CD4-positive, alpha-beta memory T cell (primary cell): ENCODE measurements around the gene SRMS. TPM values are rescaled to one million over a fixed set of nuclear protein-coding genes. Genes with fewer than 3 reads are reported as not detected.
A peak's percentile ranks its signal among the peaks of the same experiment; 100 is the strongest.

Experiments
- CTCF ChIA-PET: fragments of 350-600 bp; sonication (Branson Sonifier 250); formaldehyde crosslinking; loops from one replicate; lab custom pipeline; 2021; ENCODE audit warnings: inconsistent platforms; ENCODE audit not compliant: partially characterized antibody; lab: Charles Lee
- POLR2A ChIA-PET: fragments of 350-600 bp; sonication (Branson Sonifier 250); formaldehyde crosslinking; loops from one replicate; lab custom pipeline; 2021; ENCODE audit not compliant: partially characterized antibody; lab: Charles Lee
- DNase-seq, 5 donors: peaks; one replicate each; pipeline versions ENCODE4 v3.0.0 to v3.0.0-alpha.2; 2020 to 2022; ENCODE audit warnings: mixed read lengths in 1 of 5
- H3K27ac ChIP-seq: one replicate; pipeline ENCODE4 v1.7.0; 2013; ENCODE audit warnings: low read depth, low read length
- H3K27me3 ChIP-seq: 2 replicates; pipeline ENCODE4 v1.7.0; 2013; ENCODE audit warnings: mild to moderate bottlenecking, low read length, moderate library complexity; ENCODE audit not compliant: insufficient read depth
- H3K36me3 ChIP-seq: 2 replicates; pipeline ENCODE4 v1.7.0; 2013; ENCODE audit warnings: mild to moderate bottlenecking, low read length, moderate library complexity; ENCODE audit not compliant: insufficient read depth
- H3K4me1 ChIP-seq: 2 replicates; pipeline ENCODE4 v1.7.0; 2013; ENCODE audit warnings: mild to moderate bottlenecking, low read length, moderate library complexity; ENCODE audit not compliant: insufficient read depth
- H3K4me3 ChIP-seq, 2 donors: one replicate each; pipeline ENCODE4 v1.7.0; 2013; ENCODE audit warnings: low read length in 2 of 2, mild to moderate bottlenecking in 1 of 2
- H3K9me3 ChIP-seq, 2 donors: one replicate each; pipeline ENCODE4 v1.7.0; 2013; ENCODE audit warnings: low read length in 2 of 2, control low read depth in 1 of 2; ENCODE audit not compliant: control insufficient read depth in 1 of 2
- H3K27ac Mint-ChIP-seq, 7 donors: one replicate each; pipeline ENCODE4 v1.8.0; 2020 to 2021; ENCODE audit warnings: mixed read lengths in 7 of 7, mild to moderate bottlenecking in 6 of 7, inconsistent platforms in 3 of 7, moderate library complexity in 3 of 7
- H3K27me3 Mint-ChIP-seq, 2 donors: one replicate each; pipeline ENCODE4 v1.8.0; 2020 to 2021; ENCODE audit warnings: mixed read lengths in 2 of 2
- H3K36me3 Mint-ChIP-seq, 2 donors: one replicate each; pipeline ENCODE4 v1.8.0; 2020 to 2021; ENCODE audit warnings: mixed read lengths in 2 of 2, inconsistent platforms in 1 of 2, mild to moderate bottlenecking in 1 of 2
- H3K4me1 Mint-ChIP-seq, 4 donors: one replicate each; pipeline ENCODE4 v1.8.0; 2020 to 2021; ENCODE audit warnings: mixed read lengths in 4 of 4, mild to moderate bottlenecking in 1 of 4
- H3K4me3 Mint-ChIP-seq, 8 donors: one replicate each; pipeline ENCODE4 v1.8.0; 2020 to 2021; ENCODE audit warnings: mixed read lengths in 8 of 8, mild to moderate bottlenecking in 7 of 8, moderate library complexity in 6 of 8, inconsistent platforms in 3 of 8
- H3K9me3 Mint-ChIP-seq, 8 donors: one replicate each; pipeline ENCODE4 v1.8.0; 2020 to 2021; ENCODE audit warnings: mixed read lengths in 8 of 8, mild to moderate bottlenecking in 5 of 8, inconsistent platforms in 3 of 8, moderate library complexity in 1 of 8
- intact Hi-C: fragments of 100-400 bp; cut with micrococcal nuclease; formaldehyde crosslinking; loops from one replicate; pipeline ENCODE4 v1.15.1; 2023
- polyA plus RNA-seq, 2 donors: library from polyadenylated mRNA; unstranded; fragments of 300-500 nt; fragmentation: Illumina TruSeq; gene quantifications; one replicate each; pipeline ENCODE4 v1.2.3, GENCODE V29; 2021
- total RNA-seq, 2 experiments: library from RNA; stranded (reverse); gene quantifications; one replicate each; pipeline ENCODE4 v1.2.3, GENCODE V29; 2021

The SRMS gene
- total and polyA plus RNA-seq, 4 experiments from 2014 or later: not detected

DNA sequence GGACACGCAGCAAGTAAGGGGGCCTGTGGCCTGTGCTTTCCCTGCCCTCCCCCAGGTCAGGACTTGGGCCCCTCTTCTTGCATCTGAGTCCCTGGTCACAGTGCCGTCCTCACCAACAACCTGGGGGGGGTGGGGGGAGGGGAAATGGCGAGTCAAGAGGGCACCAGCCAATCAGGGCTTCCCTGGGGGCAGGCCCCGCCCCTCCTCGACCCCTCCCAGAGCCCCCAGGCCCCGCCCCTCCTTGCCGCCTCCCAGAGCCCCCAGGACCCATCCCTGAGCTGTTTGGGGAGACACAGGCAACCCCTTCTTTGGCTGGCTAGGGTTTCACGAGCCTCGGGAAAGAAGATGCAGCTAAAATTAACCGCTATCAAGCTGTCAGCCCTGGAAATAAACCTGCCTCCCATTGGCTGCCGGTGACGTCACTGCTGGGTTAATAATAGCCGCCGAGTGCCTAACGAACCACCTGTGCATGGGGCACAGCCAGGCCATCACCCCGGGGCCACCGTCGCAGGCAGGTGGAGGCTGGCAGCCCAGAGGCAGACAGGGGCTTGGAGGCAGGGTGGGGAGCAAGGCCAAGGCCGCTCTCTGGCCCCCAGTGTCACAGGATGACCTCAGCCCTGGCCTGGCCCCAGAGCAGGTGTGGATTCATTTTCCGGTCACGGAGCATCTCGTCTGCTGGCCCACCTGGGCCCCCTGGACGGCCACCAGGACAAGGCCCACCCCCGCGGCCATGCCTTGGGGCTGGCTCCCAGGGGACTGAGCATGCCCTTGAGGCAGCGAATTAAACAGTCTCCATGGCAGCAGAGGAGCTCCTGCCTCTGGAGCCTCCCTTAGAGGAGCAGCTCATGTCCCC lies 45.5 kb downstream of the SRMS start:
- Histone ChIP-seq H3K4me3 (no peak overlapping the region), H3K27ac (no peak overlapping the region), H3K4me1 (peaks cover 9% of the 10 kb centered on the region), H3K36me3 (no peaks in the 10 kb centered on the region), H3K9me3 (no peaks in the 10 kb centered on the region), H3K27me3 (peaks cover 7% of the 10 kb centered on the region)
- Mint-ChIP-seq H3K4me1 (peaks cover 0 to under 1% (median 0%) of the 10 kb centered on the region in 4 donors), H3K4me3 (no peak overlapping the region), H3K27me3 (peaks cover 7 to 8% of the 10 kb centered on the region in 2 donors), H3K27ac (no peak overlapping the region), H3K36me3 (peaks cover 2 to 6% of the 10 kb centered on the region in 2 donors), H3K9me3 (peaks cover 0 to 22% (median 11%) of the 10 kb centered on the region in 8 donors)
- DNase-seq: no peak
- POLR2A ChIA-PET: no interaction called here
- intact Hi-C loops: no loop called here
- CTCF ChIA-PET: interaction anchor here (1.4 kb wide), 1 partner anchor 19 kb away, joined by 3 read pairs; the partner anchor contains the start of gene PPDPF

DNA sequence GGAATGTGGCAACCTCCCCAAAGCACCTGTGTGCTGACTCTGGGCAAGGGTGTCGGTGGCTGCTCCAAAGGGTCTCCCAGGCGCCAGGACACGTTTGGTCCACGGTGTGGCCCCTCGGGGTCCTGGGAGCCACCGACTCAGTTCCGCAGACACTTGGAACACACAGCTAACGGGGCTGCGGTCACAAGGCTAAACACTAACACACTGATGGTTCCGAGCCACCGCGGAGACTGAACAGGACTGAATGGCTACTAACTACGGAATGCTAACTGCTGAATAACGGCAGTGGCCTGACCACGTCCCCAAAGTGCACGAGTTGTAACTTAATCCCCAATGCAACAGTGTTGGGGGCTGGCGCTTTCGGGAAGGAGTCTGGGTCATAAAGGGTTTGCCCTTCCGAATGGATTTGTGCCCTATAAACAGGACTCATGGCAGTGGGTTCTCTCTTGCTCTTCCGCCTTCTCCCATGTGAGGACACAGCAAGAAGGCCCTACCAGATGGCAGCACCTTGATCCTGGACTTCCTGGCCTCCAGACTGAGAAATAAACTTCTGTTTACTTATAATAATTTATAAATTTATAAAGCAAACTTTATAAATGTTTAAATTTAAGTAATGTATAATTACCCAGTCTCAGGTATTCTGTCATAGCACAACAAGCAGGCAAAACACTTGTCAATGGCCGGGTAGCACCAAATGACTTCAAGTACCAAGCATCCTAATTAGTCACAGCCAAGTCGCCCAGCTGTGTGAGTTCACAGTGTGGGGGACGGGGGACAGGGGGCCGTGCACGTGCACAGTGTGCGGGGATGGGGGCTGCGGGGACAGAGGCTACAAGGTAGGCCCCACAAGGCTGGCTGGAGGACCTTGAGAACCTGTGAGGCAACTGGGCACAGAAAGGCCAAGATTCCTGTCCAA lies 46.4 kb downstream of the SRMS start:
- peak overlapping the region in 3 of 8 donors; percentile 12 to 61 (median 20) for H3K4me3 Mint-ChIP-seq
- POLR2A ChIA-PET: no interaction called here
- H3K27me3 Mint-ChIP-seq: peaks cover 9% of the 10 kb centered on the region in 2 donors
- no peak overlapping the region for H3K27ac Mint-ChIP-seq
- Histone ChIP-seq H3K9me3 (no peaks in the 10 kb centered on the region), H3K4me1 (peaks cover 15% of the 10 kb centered on the region), H3K4me3 (no peak overlapping the region), H3K36me3 (no peaks in the 10 kb centered on the region), H3K27me3 (peaks cover 12% of the 10 kb centered on the region), H3K27ac (no peak overlapping the region)
- intact Hi-C loops: no loop called here
- peaks cover 2 to 6% of the 10 kb centered on the region in 2 donors for H3K36me3 Mint-ChIP-seq
- CTCF ChIA-PET: interaction anchor here (1.4 kb wide), 1 partner anchor 20 kb away, joined by 3 read pairs; the partner anchor contains the start of gene PPDPF
- DNase-seq: no peak
- H3K9me3 Mint-ChIP-seq: peaks cover 0 to 22% (median 11%) of the 10 kb centered on the region in 8 donors
- peaks cover 1 to 5% (median 2%) of the 10 kb centered on the region in 4 donors for H3K4me1 Mint-ChIP-seq

DNA sequence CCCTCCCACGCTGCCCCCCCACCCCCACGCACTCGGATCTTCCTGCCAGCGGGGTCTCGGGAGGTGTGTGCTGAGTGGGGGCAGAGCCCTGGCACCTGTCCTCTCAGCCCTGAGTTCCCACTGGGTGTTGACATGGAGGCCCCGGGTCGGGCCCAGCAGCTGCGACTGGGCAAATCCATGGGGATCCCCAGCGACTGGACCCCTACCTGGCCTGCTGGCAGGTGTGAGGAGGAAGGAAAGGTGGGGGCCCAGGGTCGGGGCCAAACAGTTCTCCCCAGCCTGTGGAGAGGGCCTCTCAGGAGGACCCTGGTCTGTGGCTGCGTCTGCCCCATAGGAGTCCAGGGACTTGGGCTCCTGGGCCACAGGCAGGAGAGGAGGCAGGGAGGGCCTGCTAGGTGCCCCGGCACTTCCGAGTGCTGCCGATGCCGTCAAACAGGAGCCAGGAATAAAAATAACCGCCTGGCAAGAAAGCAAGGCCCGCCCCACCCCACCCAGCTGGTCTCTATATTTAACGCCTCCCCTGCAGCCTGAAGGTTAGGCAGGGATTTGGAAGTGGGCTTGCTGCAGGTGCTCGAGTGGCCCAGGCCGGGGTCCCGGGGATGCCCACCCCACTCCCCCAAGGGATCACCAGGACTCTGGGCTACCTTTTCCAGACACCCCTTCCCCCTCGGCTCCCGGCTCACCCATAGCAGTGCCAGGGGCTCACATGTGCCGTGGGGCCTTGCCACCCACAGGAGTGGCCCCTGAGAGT lies 47.2 kb downstream of the SRMS start:
- no peak overlapping the region for H3K27ac ChIP-seq
- H3K4me1 Mint-ChIP-seq: peaks cover 1 to 8% (median 3%) of the 10 kb centered on the region in 4 donors
- no peaks in the 10 kb centered on the region for H3K36me3 ChIP-seq
- no peak overlapping the region for H3K27ac Mint-ChIP-seq
- no peak overlapping the region for H3K4me3 ChIP-seq
- H3K4me1 ChIP-seq: peaks cover 18% of the 10 kb centered on the region
- H3K36me3 Mint-ChIP-seq: peaks cover 2 to 6% of the 10 kb centered on the region in 2 donors
- POLR2A ChIA-PET: no interaction called here
- peaks cover 12% of the 10 kb centered on the region for H3K27me3 ChIP-seq
- peaks cover 9 to 10% of the 10 kb centered on the region in 2 donors for H3K27me3 Mint-ChIP-seq
- peaks cover 0 to 18% (median 11%) of the 10 kb centered on the region in 8 donors for H3K9me3 Mint-ChIP-seq
- H3K4me3 Mint-ChIP-seq: peak overlapping the region in 2 of 8 donors; percentile 20 to 23
- intact Hi-C loops: no loop called here
- DNase-seq: no peak
- CTCF ChIA-PET: no interaction called here
- H3K9me3 ChIP-seq: no peaks in the 10 kb centered on the region

DNA sequence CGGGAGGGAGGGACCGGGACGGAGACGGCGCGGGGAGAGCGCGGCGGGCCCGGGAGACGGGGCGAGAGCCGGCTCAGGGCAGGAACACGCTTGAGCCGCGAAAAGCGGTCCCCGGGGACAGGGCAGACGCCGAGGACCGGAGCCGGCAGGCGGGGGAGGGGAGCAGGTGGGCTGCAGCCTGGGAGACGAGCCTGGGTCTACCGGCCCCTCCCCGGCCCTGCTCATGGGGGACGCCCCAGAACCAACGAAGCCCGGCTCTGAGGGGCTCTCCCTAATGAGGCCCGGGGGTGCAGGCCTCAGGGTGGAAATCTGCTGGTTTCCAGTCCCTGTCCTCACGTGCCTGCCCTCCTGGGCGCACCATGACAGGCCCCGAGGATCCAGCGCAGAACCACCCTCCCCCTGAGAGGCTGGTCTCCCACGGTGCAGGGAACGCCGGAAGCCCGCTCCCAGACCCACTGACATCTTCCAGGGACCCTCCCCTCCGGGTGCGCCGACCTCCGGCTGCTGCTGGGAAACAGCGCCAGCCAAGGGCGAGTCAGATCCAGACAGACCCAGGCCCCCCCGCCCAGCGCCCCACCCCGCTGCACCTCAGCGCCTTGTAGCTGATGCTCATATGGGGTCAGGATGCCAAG lies 48.1 kb downstream of the SRMS start:
- H3K36me3 ChIP-seq: no peaks in the 10 kb centered on the region
- peaks cover 18% of the 10 kb centered on the region for H3K4me1 ChIP-seq
- no peak overlapping the region for H3K4me3 ChIP-seq
- POLR2A ChIA-PET: no interaction called here
- Mint-ChIP-seq H3K4me3 (no peak overlapping the region), H3K36me3 (peaks cover 0 to 3% of the 10 kb centered on the region in 2 donors), H3K27ac (no peak overlapping the region), H3K27me3 (peaks cover 7 to 10% of the 10 kb centered on the region in 2 donors), H3K9me3 (peaks cover 0 to 10% (median 4%) of the 10 kb centered on the region in 8 donors), H3K4me1 (peaks cover 1 to 8% (median 3%) of the 10 kb centered on the region in 4 donors)
- no peak overlapping the region for H3K27ac ChIP-seq
- H3K27me3 ChIP-seq: peaks cover 12% of the 10 kb centered on the region
- intact Hi-C loops: loop anchor here (5.0 kb wide), 1 partner anchor 702 kb away; the partner anchor contains the start of gene MRGBP
- H3K9me3 ChIP-seq: no peaks in the 10 kb centered on the region
- DNase-seq: no peak
- CTCF ChIA-PET: no interaction called here

DNA sequence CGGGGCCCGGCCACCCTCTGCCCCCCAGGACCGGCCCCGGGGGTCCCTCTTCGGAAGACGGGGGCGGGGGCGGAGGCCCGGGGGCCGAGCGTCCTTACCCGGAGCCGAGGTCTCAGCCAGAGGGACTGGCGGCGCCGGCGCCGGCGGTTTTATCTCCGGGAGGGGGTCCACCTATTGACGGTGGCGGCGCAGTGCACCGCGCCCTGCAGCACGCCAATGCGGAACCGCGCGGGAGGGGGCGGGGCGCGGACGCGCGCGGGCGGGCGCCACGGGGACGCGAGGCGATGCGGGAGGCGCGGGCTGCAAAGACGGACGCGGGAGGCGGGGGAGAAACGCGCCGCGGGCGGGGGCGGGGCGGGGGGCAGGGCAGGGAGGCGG lies 48.6 kb downstream of the SRMS start, which contains the start of gene EEF1A2:
TSS of gene EEF1A2 (minus strand) at position 124 of the 378 bp plus-strand sequence. CDS start 1,320 bp downstream, outside the sequence.
- intact Hi-C loops: loop anchor here (5.0 kb wide), 1 partner anchor 702 kb away; the partner anchor contains the start of gene MRGBP
- H3K27me3 Mint-ChIP-seq: peaks cover 7% of the 10 kb centered on the region in 2 donors
- Histone ChIP-seq H3K27me3 (peaks cover 12% of the 10 kb centered on the region), H3K36me3 (no peaks in the 10 kb centered on the region), H3K27ac (no peak within 1 kb of the TSS), H3K9me3 (no peaks in the 10 kb centered on the region), H3K4me3 (no peak within 1 kb of the TSS), H3K4me1 (peaks cover 18% of the 10 kb centered on the region)
- POLR2A ChIA-PET: no interaction called here
- H3K36me3 Mint-ChIP-seq: no peaks in the 10 kb centered on the region
- peaks cover 0 to 5% (median 1%) of the 10 kb centered on the region in 8 donors for H3K9me3 Mint-ChIP-seq
- H3K4me1 Mint-ChIP-seq: peaks cover 1 to 8% (median 3%) of the 10 kb centered on the region in 4 donors
- no peak within 1 kb of the TSS for H3K27ac Mint-ChIP-seq
- peak; percentile 53 to 59 (median 57) for DNase-seq
- CTCF ChIA-PET: no interaction called here
- peak within 1 kb of the TSS in 2 of 8 donors; percentile 8 to 15 for H3K4me3 Mint-ChIP-seq
